WTC11 (cell line): ENCODE results near the gene MED26.

Source experiments
- CDX4 ChIP-seq: fragments of 250-450 bp; sonication (Bioruptor Pico); IDR thresholded peaks from 2 replicates; pipeline ENCODE4 v1.9.0; 2021; ENCODE audit warnings: moderate library complexity, mild to moderate bottlenecking, inconsistent platforms, borderline replicate concordance
- CTCF ChIP-seq: fragments of 200-600 bp; IDR thresholded peaks from 2 replicates; pipeline ENCODE4 v1.8.0; 2022; ENCODE audit warnings: antibody characterized with exemption
- E2F4 ChIP-seq: sonication (generic); formaldehyde crosslinking; IDR thresholded peaks from 2 replicates; pipeline ENCODE4 v1.8.1; 2022; ENCODE audit warnings: low read depth, mild to moderate bottlenecking, moderate library complexity, missing genetic modification reagents, borderline replicate concordance
- ERG ChIP-seq: fragments of 250-450 bp; sonication (Bioruptor Pico); IDR thresholded peaks from 2 replicates; pipeline ENCODE4 v1.8.0; 2021; ENCODE audit warnings: mild to moderate bottlenecking
- GRHL2 ChIP-seq: fragments of 250-450 bp; sonication (Bioruptor Pico); IDR thresholded peaks from 2 replicates; pipeline ENCODE4 v1.8.0; 2022; ENCODE audit warnings: mild to moderate bottlenecking, moderate library complexity; ENCODE audit not compliant: insufficient replicate concordance, severe bottlenecking
- HMGXB4 ChIP-seq: sonication (generic); formaldehyde crosslinking; IDR thresholded peaks from 2 replicates; pipeline ENCODE4 v1.8.1; 2023; ENCODE audit warnings: mild to moderate bottlenecking, moderate library complexity, missing genetic modification reagents
- MAX ChIP-seq: sonication (generic); formaldehyde crosslinking; IDR thresholded peaks from 2 replicates; pipeline ENCODE4 v1.8.0; 2022; ENCODE audit warnings: mild to moderate bottlenecking, missing genetic modification reagents
- ZBTB21 ChIP-seq: sonication (generic); formaldehyde crosslinking; IDR thresholded peaks from 2 replicates; pipeline ENCODE4 v1.8.1; 2023; ENCODE audit warnings: mild to moderate bottlenecking, missing genetic modification reagents, borderline replicate concordance
- ZNF121 ChIP-seq: sonication (generic); formaldehyde crosslinking; IDR thresholded peaks from 2 replicates; pipeline ENCODE4 v1.8.0; 2023; ENCODE audit warnings: missing genetic modification reagents
- ZNF138 ChIP-seq: sonication (generic); formaldehyde crosslinking; conservative IDR thresholded peaks from 2 replicates; pipeline ENCODE4 v1.8.1; 2022; ENCODE audit warnings: mild to moderate bottlenecking, moderate library complexity, missing genetic modification reagents

GRCh38 chr19:16581971-16582343, 46.0 kb downstream of the MED26 start:
- TF ChIP-seq CTCF (no peak), MAX (CRISPR knock-in tag) (no peak), ZBTB21 (CRISPR knock-in tag) (no peak), ZNF121 (no peak), GRHL2 (CRISPR knock-in tag) (no peak), ERG (CRISPR knock-in tag) (no peak), HMGXB4 (CRISPR knock-in tag) (no peak), ZNF138 (CRISPR knock-in tag) (no peak), CDX4 (no peak), E2F4 (CRISPR knock-in tag) (no peak)
